ENCODE results near the gene TM6SF1. TPM values are rescaled to one million over a fixed set of nuclear protein-coding genes. Genes with fewer than 3 reads are reported as not detected.

Gene TM6SF1
- total and polyA plus RNA-seq, 2 of the 4 experiments (the other 2 are of a cell fraction): 1.6 to 1.9 TPM

DNA sequence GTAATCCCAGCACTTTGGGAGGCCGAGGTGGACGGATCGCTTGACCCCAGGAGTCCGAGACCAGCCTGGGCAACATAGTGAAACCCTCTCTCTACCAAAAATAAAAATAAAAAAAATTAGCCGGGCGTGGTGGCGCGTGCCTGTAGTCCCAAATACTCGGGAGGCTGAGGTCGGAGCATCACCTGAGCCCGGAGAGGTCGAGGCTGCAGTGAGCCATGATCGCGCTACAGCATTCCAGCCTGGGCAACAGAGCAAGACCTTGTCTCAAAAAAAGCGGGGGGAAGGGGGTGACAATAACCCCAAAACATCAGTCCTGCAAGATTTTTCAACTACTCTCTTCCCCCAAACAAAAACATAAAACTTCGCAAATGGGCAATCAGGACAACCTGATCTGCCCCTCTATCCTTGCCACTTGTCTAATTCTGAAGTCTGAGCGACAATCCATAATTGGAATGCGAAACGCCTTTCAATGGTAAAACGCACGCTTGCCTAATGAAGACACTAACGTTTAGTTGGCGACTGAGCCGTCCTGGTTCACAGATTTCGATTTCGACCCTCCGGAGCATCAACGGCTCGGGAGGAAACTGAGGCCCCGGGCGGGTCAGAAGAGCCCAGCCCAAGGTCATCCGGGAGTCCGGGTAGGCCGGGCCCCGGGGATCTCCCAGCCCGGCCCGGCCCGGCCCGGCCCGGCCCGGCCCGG lies 41.3 kb upstream of the TM6SF1 start:
- no TSS peak for BruUV-seq (replicated peaks)
- H2BK20ac ChIP-seq (ENCODE audit: low read depth, low read length): no peak overlapping the region
- peak overlapping the region; percentile 77 for H2AK9ac ChIP-seq (replicated peaks; ENCODE audit: low read depth, low read length, poor library complexity)
- ATAC-seq (ENCODE audit: low read depth) (no peak), DNase-seq (no peak)
- peak overlapping the region; percentile 83 for H2AK5ac ChIP-seq (ENCODE audit: low read depth, low read length)
- peak overlapping the region; percentile 99 for H3K23ac ChIP-seq (ENCODE audit: low read depth, low read length)
- peak overlapping the region; percentile 17 to 86; a peak in 3 of 4 replicates for H4K8ac ChIP-seq (ENCODE audit: low read depth in 2 of 2, low read length in 2 of 2)
- H2BK120ac ChIP-seq (ENCODE audit: low read depth, low read length): peak overlapping the region; percentile 52; the same call in 1 of the 2 replicates
- peaks cover 48% of the 10 kb centered on the region for H4K20me1 ChIP-seq (ENCODE audit: insufficient read depth, low read length)
- H3K27me3 ChIP-seq (ENCODE audit: control insufficient read depth, insufficient read depth, low read length): no peaks in the 10 kb centered on the region
- peak overlapping the region; percentile 74 for H2BK5ac ChIP-seq (ENCODE audit: low read depth, low read length, poor library complexity, severe bottlenecking)
- intact Hi-C loops (cut with micrococcal nuclease) (loop anchor here (1.0 to 2.0 kb wide), 3 partner anchors 47 to 221 kb away; partner anchors contain the start of gene HDGFL3), dilution Hi-C loops (cut with HindIII; ENCODE audit: low sequenced_read_pairs, unreplicated experiment) (no loop called here), in situ Hi-C loops (cut with MboI; ENCODE audit: low sequenced_read_pairs) (no loop called here)
- TF ChIP-seq BHLHE40 (IDR thresholded peaks at IDR 0.05; ENCODE audit: low read depth, low read length) (no peak), MXI1 (IDR thresholded peaks at IDR 0.05; ENCODE audit: borderline replicate concordance, low read depth, low read length) (0 out of 2 replicates have a peak, but pooled peaks have one; percentile 12)
- H3K9me3 ChIP-seq (ENCODE audit: control insufficient read depth, insufficient read depth, low read length): no peaks in the 10 kb centered on the region
- peak overlapping the region; percentile 86 for H3K9ac ChIP-seq (ENCODE audit: low read depth, low read length)
- 3% methylated on average over 16 of the region's 42 CpGs; no CpG with 5 or more reads in 1 of the 2 experiments for WGBS, 2 experiments (ENCODE audit: extremely low coverage in 2 of 2, insufficient read length in 1 of 2)
- ChIA-PET CTCF (no interaction called here), POLR2A (ENCODE audit: unreplicated experiment) (interaction anchor here (0.6 kb wide), 1 partner anchor 55 kb away, joined by 4 read pairs; no protein-coding TSS in a partner anchor)
- no peak overlapping the region for H2BK15ac ChIP-seq (ENCODE audit: low read depth, low read length)
- H3K4ac ChIP-seq (ENCODE audit: low read depth, low read length): peak overlapping the region; percentile 89
- peak overlapping the region; percentile 92 for H2AFZ ChIP-seq (replicated peaks; ENCODE audit: low read length, poor library complexity)
- peak overlapping the region; percentile 38; the same call in 1 of the 2 replicates for H4K5ac ChIP-seq (ENCODE audit: low read depth, low read length)
- peaks cover 4% of the 10 kb centered on the region; the same call in 1 of the 2 replicates for H3K36me3 ChIP-seq (ENCODE audit: control insufficient read depth, insufficient read depth, low read length)
- H3K18ac ChIP-seq (ENCODE audit: low read depth, low read length): peak overlapping the region; percentile 13; the same call in 1 of the 2 replicates
- peak overlapping the region; percentile 73 for H3K56ac ChIP-seq (ENCODE audit: extremely low read depth, insufficient read depth, low read length)
- peaks cover 12 to 38% of the 10 kb centered on the region in 2 experiments for H3K79me1 ChIP-seq (ENCODE audit: low read depth in 1 of 2, low read length in 2 of 2)
- H3K4me1 ChIP-seq (ENCODE audit: control insufficient read depth, insufficient read depth, low read length): peaks cover 10% of the 10 kb centered on the region
- peak overlapping the region; percentile 90 for H3K14ac ChIP-seq (replicated peaks; ENCODE audit: low read depth, low read length)
- H3K27ac ChIP-seq (ENCODE audit: insufficient read depth, low read length): peak overlapping the region; percentile 82
- peaks cover 22% of the 10 kb centered on the region for H3K9me1 ChIP-seq (ENCODE audit: insufficient read depth, low read length)
- H3K4me3 ChIP-seq (ENCODE audit: insufficient read depth, low read depth, low read length): peak overlapping the region; percentile 90
- H4K91ac ChIP-seq (ENCODE audit: insufficient read depth, low read depth, low read length): peak overlapping the region; percentile 50
- H3K4me2 ChIP-seq (ENCODE audit: low read depth, low read length): peak overlapping the region; percentile 83
